GM23338 (cell line): Measurements from ENCODE around the gene NLN.

Source experiments
- CREB1 ChIP-seq: fragments of 250-450 bp; sonication (Bioruptor Pico); IDR thresholded peaks from 2 replicates; pipeline ENCODE4 v1.5.0; 2020; ENCODE audit warnings: low read depth, mild to moderate bottlenecking, moderate library complexity
- CTCF ChIP-seq, 2 experiments: fragments of 200-600 bp in 1 of 2; sonication (generic) in 1 of 2; conservative IDR thresholded peaks; 2 replicates each; pipeline versions ENCODE4 v1.5.1 to v1.6.1; 2016 to 2017; ENCODE audit warnings: antibody characterized with exemption in 2 of 2, low read depth in 2 of 2, mild to moderate bottlenecking in 2 of 2, moderate library complexity in 1 of 2
- ETS1 ChIP-seq: IDR thresholded peaks from 2 replicates; pipeline ENCODE4 v1.6.1; 2016; ENCODE audit warnings: antibody characterized with exemption
- EZH2 ChIP-seq: fragments of 200-600 bp; sonication (generic); IDR thresholded peaks from one replicate; pipeline ENCODE4 v1.8.0; 2017; ENCODE audit warnings: antibody characterized with exemption, mild to moderate bottlenecking, low read depth; ENCODE audit not compliant: unreplicated experiment
- EZH2phosphoT487 ChIP-seq: fragments of 200-600 bp; sonication (generic); IDR thresholded peaks from one replicate; pipeline ENCODE4 v1.8.1; 2018; ENCODE audit warnings: antibody characterized with exemption; ENCODE audit not compliant: unreplicated experiment
- POLR2AphosphoS5 ChIP-seq: IDR thresholded peaks from 2 replicates; pipeline ENCODE4 v1.6.1; 2016; ENCODE audit warnings: antibody characterized with exemption, low read depth
- REST ChIP-seq: IDR thresholded peaks from one replicate; pipeline ENCODE4 v1.6.1; 2018; ENCODE audit warnings: antibody characterized with exemption; ENCODE audit not compliant: unreplicated experiment
- STAT1 ChIP-seq: IDR thresholded peaks from one replicate; pipeline ENCODE4 v1.6.1; 2016; ENCODE audit warnings: antibody characterized with exemption; ENCODE audit not compliant: unreplicated experiment
- ZNF114 ChIP-seq: fragments of 250-450 bp; sonication (Bioruptor Pico); IDR thresholded peaks from 2 replicates; pipeline ENCODE4 v1.5.0; 2020; ENCODE audit warnings: mild to moderate bottlenecking, moderate library complexity

DNA sequence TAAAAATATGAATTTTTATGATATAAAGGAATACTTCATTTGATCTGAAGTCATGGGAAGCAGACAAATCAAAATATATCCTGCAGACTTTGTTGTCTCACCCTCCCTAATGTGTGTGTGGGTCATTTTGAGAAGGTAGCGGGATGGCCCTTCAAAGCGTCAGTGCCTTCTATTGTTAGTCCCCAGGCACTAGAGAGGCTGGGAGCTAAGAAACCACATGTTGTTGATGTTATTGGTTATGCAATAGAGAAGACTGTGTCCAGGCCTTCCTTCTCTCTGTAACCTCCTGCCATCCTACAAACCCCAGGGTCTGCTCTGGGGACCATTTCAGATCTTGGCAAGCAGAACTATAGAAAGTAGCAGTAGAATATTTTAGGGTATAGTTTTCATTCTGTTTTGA, 94.7 kb downstream of the NLN start:
- no peak for TF ChIP-seq CTCF (conservative IDR thresholded peaks at IDR 0.05; ENCODE audit: low read depth in 2 of 2)
- no peak for TF ChIP-seq CREB1 (CRISPR knock-in tag)
- TF ChIP-seq POLR2AphosphoS5, result no peak
- TF ChIP-seq ZNF114, result no peak
- no peak for TF ChIP-seq EZH2
- no peak for TF ChIP-seq EZH2phosphoT487
- TF ChIP-seq STAT1, result no peak
- TF ChIP-seq REST, result no peak
- TF ChIP-seq ETS1, result no peak
